Peyer's patch (tissue), 4 donors: Measurements from ENCODE around the gene RIMBP2. TPM values are rescaled to one million over a fixed set of nuclear protein-coding genes. Genes with fewer than 3 reads are reported as not detected.

Source experiments
- DNase-seq, 3 donors: peaks; one replicate each; pipeline ENCODE4 v3.0.0-alpha.2; 2017 to 2019
- H3K27ac ChIP-seq, 4 donors: fragments of 200-600 bp; sonication (generic); one replicate each; pipeline ENCODE4 v1.5.1; 2016 to 2019
- H3K27me3 ChIP-seq, 2 donors: fragments of 200-600 bp; sonication (generic); one replicate each; pipeline ENCODE4 v1.5.1; 2019
- H3K36me3 ChIP-seq, 3 donors: fragments of 200-600 bp; sonication (generic); one replicate each; pipeline ENCODE4 v1.5.1; 2016 to 2019
- H3K4me1 ChIP-seq, 4 donors: fragments of 200-600 bp; sonication (generic); one replicate each; pipeline ENCODE4 v1.5.1; 2016 to 2019
- H3K4me3 ChIP-seq, 4 donors: fragments of 200-600 bp; sonication (generic); 1 replicate in 3 of 4; 2 replicates in 1 of 4; pipeline ENCODE4 v1.5.1; 2016 to 2019; ENCODE audit warnings: mild to moderate bottlenecking in 1 of 4
- H3K9me3 ChIP-seq, 4 donors: fragments of 200-600 bp; sonication (generic); one replicate each; pipeline ENCODE4 v1.5.1; 2016 to 2019; ENCODE audit warnings: mild to moderate bottlenecking in 1 of 4
- CTCF ChIP-seq, 6 experiments: fragments of 450-650 bp in 4 of 6; fragments of 200-600 bp in 2 of 6; sonication (generic) in 1 of 6; IDR thresholded peaks; one replicate each; pipeline ENCODE4 v1.5.1; 2017 to 2019; ENCODE audit warnings: antibody characterized with exemption in 6 of 6, mild to moderate bottlenecking in 3 of 6, moderate library complexity in 1 of 6
- POLR2A ChIP-seq, 2 donors: fragments of 450-650 bp; IDR thresholded peaks; one replicate each; pipeline ENCODE4 v1.5.1; 2017; ENCODE audit warnings: antibody characterized with exemption in 2 of 2, mild to moderate bottlenecking in 2 of 2, moderate library complexity in 2 of 2
- total RNA-seq, 4 donors: library from RNA; depleted of rRNA; stranded (reverse); fragments of >200 nt; gene quantifications; one replicate each; pipeline ENCODE4 v1.1.0, GENCODE V29; 2016

The RIMBP2 gene
- total RNA-seq, 4 donors from 2014 or later = 8.8 to 19.8 (median 16.0) TPM

- no peak overlapping the region for H3K27ac ChIP-seq
- no peaks in the 10 kb centered on the region for H3K27me3 ChIP-seq
- no peak for DNase-seq
- no peak for TF ChIP-seq CTCF (IDR thresholded peaks at IDR 0.05)
- TF ChIP-seq POLR2A (IDR thresholded peaks at IDR 0.05) = no peak
- no peaks in the 10 kb centered on the region for H3K36me3 ChIP-seq
- H3K9me3 ChIP-seq = no peaks in the 10 kb centered on the region
- no peak overlapping the region for H3K4me3 ChIP-seq
- no peaks in the 10 kb centered on the region for H3K4me1 ChIP-seq
Measured at GRCh38 chr12:130620756-130621155, 95.3 kb downstream of the RIMBP2 start.

- no peak for DNase-seq
- H3K4me1 ChIP-seq = no peaks in the 10 kb centered on the region
- H3K36me3 ChIP-seq = no peaks in the 10 kb centered on the region
- H3K9me3 ChIP-seq = no peaks in the 10 kb centered on the region
- H3K27me3 ChIP-seq = no peaks in the 10 kb centered on the region
- H3K4me3 ChIP-seq = no peak overlapping the region
- H3K27ac ChIP-seq = no peak overlapping the region
- TF ChIP-seq CTCF (IDR thresholded peaks at IDR 0.05) (no peak), POLR2A (IDR thresholded peaks at IDR 0.05) (no peak)
Measured at GRCh38 chr12:130620281-130620680, 95.8 kb downstream of the RIMBP2 start.

- Histone ChIP-seq H3K27ac (no peak overlapping the region), H3K9me3 (no peaks in the 10 kb centered on the region), H3K4me1 (no peaks in the 10 kb centered on the region), H3K27me3 (no peaks in the 10 kb centered on the region), H3K4me3 (no peak overlapping the region), H3K36me3 (no peaks in the 10 kb centered on the region)
- no peak for DNase-seq
- TF ChIP-seq CTCF (IDR thresholded peaks at IDR 0.05) = no peak
- TF ChIP-seq POLR2A (IDR thresholded peaks at IDR 0.05) = no peak
Measured at GRCh38 chr12:130619385-130620001, 96.6 kb downstream of the RIMBP2 start.

GRCh38 chr12:130617219-130617618 lies 98.9 kb downstream of the RIMBP2 start:
- Histone ChIP-seq H3K36me3 (no peaks in the 10 kb centered on the region), H3K4me1 (no peaks in the 10 kb centered on the region), H3K27me3 (no peaks in the 10 kb centered on the region), H3K27ac (no peak overlapping the region), H3K4me3 (no peak overlapping the region), H3K9me3 (no peaks in the 10 kb centered on the region)
- no peak for TF ChIP-seq POLR2A (IDR thresholded peaks at IDR 0.05)
- no peak for TF ChIP-seq CTCF (IDR thresholded peaks at IDR 0.05)
- no peak for DNase-seq

- no peaks in the 10 kb centered on the region for H3K36me3 ChIP-seq
- no peaks in the 10 kb centered on the region for H3K27me3 ChIP-seq
- no peak for DNase-seq
- H3K4me1 ChIP-seq = no peaks in the 10 kb centered on the region
- H3K4me3 ChIP-seq = no peak overlapping the region
- no peaks in the 10 kb centered on the region for H3K9me3 ChIP-seq
- TF ChIP-seq POLR2A (IDR thresholded peaks at IDR 0.05) = no peak
- TF ChIP-seq CTCF (IDR thresholded peaks at IDR 0.05) = no peak
- H3K27ac ChIP-seq = no peak overlapping the region
Measured at GRCh38 chr12:130615861-130616345, 100.2 kb downstream of the RIMBP2 start.

- TF ChIP-seq POLR2A (IDR thresholded peaks at IDR 0.05) = no peak
- no peak for TF ChIP-seq CTCF (IDR thresholded peaks at IDR 0.05)
- Histone ChIP-seq H3K36me3 (no peaks in the 10 kb centered on the region), H3K27me3 (no peaks in the 10 kb centered on the region), H3K9me3 (no peaks in the 10 kb centered on the region), H3K27ac (no peak overlapping the region), H3K4me1 (no peaks in the 10 kb centered on the region), H3K4me3 (no peak overlapping the region)
- DNase-seq = no peak
Measured at GRCh38 chr12:130614530-130614905, 101.6 kb downstream of the RIMBP2 start.
